Vagina (tissue), 2 donors: ENCODE data around the gene KRT6C.

Experiments used
- POLR2A ChIP-seq, 2 donors: fragments of 450-650 bp; IDR thresholded peaks; one replicate each; pipeline ENCODE4 v1.6.1; 2017; ENCODE audit warnings: antibody characterized with exemption in 2 of 2, mild to moderate bottlenecking in 2 of 2, moderate library complexity in 2 of 2
- POLR2AphosphoS5 ChIP-seq, 2 donors: sonication (generic); formaldehyde crosslinking; IDR thresholded peaks; one replicate each; pipeline ENCODE4 v1.9.0; 2017; ENCODE audit warnings: antibody characterized with exemption in 2 of 2, mild to moderate bottlenecking in 2 of 2, low read depth in 1 of 2; ENCODE audit not compliant: insufficient read depth in 1 of 2
- TF ChIP-seq, protein P1 (sequence below), 3 experiments: fragments of 450-650 bp in 2 of 3; fragments of 200-600 bp in 1 of 3; sonication (generic) in 1 of 3; IDR thresholded peaks; one replicate each; pipeline ENCODE4 v1.5.1; 2017 to 2019; ENCODE audit warnings: antibody characterized with exemption in 3 of 3, mild to moderate bottlenecking in 2 of 3, moderate library complexity in 2 of 3

DNA sequence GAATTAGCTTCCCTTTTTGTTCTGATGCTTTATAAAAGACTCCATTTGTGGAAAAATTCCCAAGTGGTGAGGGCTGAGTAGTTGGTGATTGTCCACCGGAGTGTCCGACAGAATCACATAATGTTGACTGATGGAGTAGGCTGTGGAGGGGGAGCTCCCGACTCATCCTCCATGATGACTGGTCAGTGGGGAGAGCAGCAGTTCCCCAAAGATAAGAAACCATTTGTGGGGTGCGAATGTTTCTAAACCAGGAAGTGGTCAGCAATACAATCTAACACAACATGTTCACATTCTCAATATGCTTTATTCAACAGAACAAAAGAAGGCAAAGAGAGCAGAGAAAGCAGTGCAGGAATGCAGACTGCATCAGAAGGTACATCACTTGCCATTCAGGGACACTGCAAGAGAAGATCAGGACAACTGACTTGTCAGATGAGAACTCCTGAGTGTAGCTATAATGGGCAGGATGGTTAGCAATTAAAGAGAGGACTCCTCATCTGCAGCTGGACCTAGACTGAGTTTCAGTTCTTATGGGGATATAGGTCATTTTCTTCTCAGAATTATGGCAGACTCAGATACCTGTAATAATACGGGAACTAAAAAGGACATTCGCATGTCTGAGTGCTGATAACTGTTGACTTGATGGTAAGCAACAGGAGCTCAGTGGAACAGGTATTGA lies 27.1 kb downstream of the KRT6C start:
- TF ChIP-seq, protein P1, sequence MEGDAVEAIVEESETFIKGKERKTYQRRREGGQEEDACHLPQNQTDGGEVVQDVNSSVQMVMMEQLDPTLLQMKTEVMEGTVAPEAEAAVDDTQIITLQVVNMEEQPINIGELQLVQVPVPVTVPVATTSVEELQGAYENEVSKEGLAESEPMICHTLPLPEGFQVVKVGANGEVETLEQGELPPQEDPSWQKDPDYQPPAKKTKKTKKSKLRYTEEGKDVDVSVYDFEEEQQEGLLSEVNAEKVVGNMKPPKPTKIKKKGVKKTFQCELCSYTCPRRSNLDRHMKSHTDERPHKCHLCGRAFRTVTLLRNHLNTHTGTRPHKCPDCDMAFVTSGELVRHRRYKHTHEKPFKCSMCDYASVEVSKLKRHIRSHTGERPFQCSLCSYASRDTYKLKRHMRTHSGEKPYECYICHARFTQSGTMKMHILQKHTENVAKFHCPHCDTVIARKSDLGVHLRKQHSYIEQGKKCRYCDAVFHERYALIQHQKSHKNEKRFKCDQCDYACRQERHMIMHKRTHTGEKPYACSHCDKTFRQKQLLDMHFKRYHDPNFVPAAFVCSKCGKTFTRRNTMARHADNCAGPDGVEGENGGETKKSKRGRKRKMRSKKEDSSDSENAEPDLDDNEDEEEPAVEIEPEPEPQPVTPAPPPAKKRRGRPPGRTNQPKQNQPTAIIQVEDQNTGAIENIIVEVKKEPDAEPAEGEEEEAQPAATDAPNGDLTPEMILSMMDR (IDR thresholded peaks at IDR 0.05) = no peak
- no peak for TF ChIP-seq POLR2AphosphoS5 (IDR thresholded peaks at IDR 0.05; ENCODE audit: insufficient read depth in 1 of 2, low read depth in 1 of 2)
- no peak for TF ChIP-seq POLR2A (IDR thresholded peaks at IDR 0.05)
